ENCODE data around the gene HHAT.
"Not testable (repeated sequence)": the region's sequence is repeated elsewhere in the genome, so short reads cannot be mapped to it uniquely, and the experiment has no call there.

The HHAT gene

GRCh38 chr1:210374600-210374953, 45.9 kb downstream of the HHAT start:
- DNase-seq, result no peak
- intact Hi-C loops (cut with DNase I), result no loop called here

GRCh38 chr1:210376836-210377372, 48.2 kb downstream of the HHAT start:
- intact Hi-C loops (cut with DNase I), result no loop called here
- no peak for DNase-seq

- intact Hi-C loops (cut with DNase I), result no loop called here
- DNase-seq, result no peak
Measured at GRCh38 chr1:210377731-210378333, 49.1 kb downstream of the HHAT start.

GRCh38 chr1:210378736-210379135, 50.0 kb downstream of the HHAT start:
- intact Hi-C loops (cut with DNase I), result no loop called here
- no peak for DNase-seq

GRCh38 chr1:210381934-210382333, 53.2 kb downstream of the HHAT start:
- intact Hi-C loops (cut with DNase I), result no loop called here
- DNase-seq, result no peak

GRCh38 chr1:210384625-210385024, 55.9 kb downstream of the HHAT start:
- intact Hi-C loops (cut with DNase I), result no loop called here
- no peak for DNase-seq

GRCh38 chr1:210385228-210385627, 56.5 kb downstream of the HHAT start:
- intact Hi-C loops (cut with DNase I), result no loop called here
- no peak for DNase-seq

- intact Hi-C loops (cut with DNase I), result no loop called here
- DNase-seq, result no peak
Measured at GRCh38 chr1:210394281-210394821, 65.6 kb downstream of the HHAT start.

GRCh38 chr1:210396541-210396940, 67.8 kb downstream of the HHAT start:
- no peak for DNase-seq
- intact Hi-C loops (cut with DNase I), result no loop called here

GRCh38 chr1:210397252-210397651, 68.5 kb downstream of the HHAT start:
- intact Hi-C loops (cut with DNase I), result no loop called here
- DNase-seq, result no peak

GRCh38 chr1:210397681-210398080, 69.0 kb downstream of the HHAT start:
- no peak for DNase-seq
- intact Hi-C loops (cut with DNase I), result loop anchor here (2.0 kb wide), 1 partner anchor 37 kb away; no protein-coding TSS in a partner anchor

GRCh38 chr1:210398466-210398865, 69.8 kb downstream of the HHAT start:
- intact Hi-C loops (cut with DNase I), result loop anchor here (2.0 kb wide), 1 partner anchor 38 kb away; no protein-coding TSS in a partner anchor
- no peak for DNase-seq

- DNase-seq, result peak; percentile 39 to 88 (median 76)
- intact Hi-C loops (cut with DNase I), result loop anchor here (10.0 kb wide), 1 partner anchor 735 kb away; the partner anchor contains the start of gene KCNH1
Measured at GRCh38 chr1:210400043-210400840, 71.5 kb downstream of the HHAT start.

GRCh38 chr1:210402560-210402959, 73.9 kb downstream of the HHAT start:
- no peak for DNase-seq
- intact Hi-C loops (cut with DNase I), result loop anchor here (10.0 kb wide), 1 partner anchor 732 kb away; the partner anchor contains the start of gene KCNH1

- DNase-seq, result no peak
- intact Hi-C loops (cut with DNase I), result loop anchor here (10.0 kb wide), 1 partner anchor 729 kb away; the partner anchor contains the start of gene KCNH1
Measured at GRCh38 chr1:210405316-210405715, 76.6 kb downstream of the HHAT start.

GRCh38 chr1:210406341-210406740, 77.6 kb downstream of the HHAT start:
- intact Hi-C loops (cut with DNase I), result loop anchor here (10.0 kb wide), 1 partner anchor 728 kb away; the partner anchor contains the start of gene KCNH1
- not testable (repeated sequence) for DNase-seq

GRCh38 chr1:210407207-210407886, 78.6 kb downstream of the HHAT start:
- DNase-seq, result peak; percentile 69 to 95 (median 88)

GRCh38 chr1:210407887-210408252, 79.2 kb downstream of the HHAT start:
- intact Hi-C loops (cut with DNase I), result loop anchor here (10.0 kb wide), 1 partner anchor 727 kb away; the partner anchor contains the start of gene KCNH1
- DNase-seq, result no peak

More at GRCh38 chr1:210407207-210407886, 78.6 kb downstream of the HHAT start:
- intact Hi-C loops (cut with DNase I), result loop anchor here (10.0 kb wide), 1 partner anchor 727 kb away; the partner anchor contains the start of gene KCNH1

GRCh38 chr1:210412240-210412639, 83.5 kb downstream of the HHAT start:
- no peak for DNase-seq
- intact Hi-C loops (cut with DNase I), result no loop called here

Measured in head of caudate nucleus (tissue), 42 donors.